ENCODE measurements around the gene HS3ST2.
"Not testable (repeated sequence)": the region's sequence is repeated elsewhere in the genome, so short reads cannot be mapped to it uniquely, and the experiment has no call there.

The HS3ST2 gene

GRCh38 chr16:22814711-22815105 is 746 bp downstream of the HS3ST2 start:
- DNase-seq = no peak

DNA sequence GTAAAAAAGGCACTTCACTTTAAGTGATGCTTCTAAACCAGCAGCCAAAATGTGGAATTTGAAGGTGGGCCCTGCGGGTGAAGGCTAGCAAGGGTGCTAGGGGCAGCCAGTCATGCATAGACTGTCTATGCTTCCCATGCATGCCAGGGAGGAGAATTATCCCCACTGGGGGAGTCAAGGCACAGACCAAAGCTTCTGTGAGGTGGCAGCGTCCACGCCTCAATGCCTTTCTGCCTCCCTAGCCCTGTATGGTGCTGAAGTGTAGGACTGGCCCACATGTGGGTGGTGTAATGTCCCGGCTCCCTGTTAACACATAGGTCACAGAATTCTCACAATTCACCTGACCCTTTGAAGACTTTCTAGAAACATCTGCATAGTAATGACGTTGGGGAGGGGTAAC is 1.9 kb downstream of the HS3ST2 start:
- no peak for DNase-seq

GRCh38 chr16:22816475-22816874 is 2.5 kb downstream of the HS3ST2 start:
- DNase-seq = no peak

DNA sequence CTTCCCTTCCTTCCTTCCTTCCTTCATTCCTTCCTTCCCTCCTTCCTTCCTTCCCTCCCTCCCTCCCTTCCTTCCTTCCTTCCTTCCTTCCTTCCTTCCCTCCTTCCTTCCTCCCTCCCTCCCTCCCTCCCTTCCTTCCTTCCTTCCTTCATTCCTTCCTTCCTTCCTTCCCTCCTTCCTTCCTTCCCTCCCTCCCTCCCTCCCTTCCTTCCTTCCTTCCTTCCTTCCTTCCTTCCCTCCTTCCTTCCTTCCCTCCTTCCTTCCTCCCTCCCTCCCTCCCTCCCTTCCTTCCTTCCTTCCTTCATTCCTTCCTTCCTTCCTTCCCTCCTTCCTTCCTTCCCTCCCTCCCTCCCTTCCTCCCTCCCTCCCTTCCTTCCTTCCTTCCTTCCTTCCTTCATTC is 4.8 kb downstream of the HS3ST2 start:
- DNase-seq = not testable (repeated sequence)

DNA sequence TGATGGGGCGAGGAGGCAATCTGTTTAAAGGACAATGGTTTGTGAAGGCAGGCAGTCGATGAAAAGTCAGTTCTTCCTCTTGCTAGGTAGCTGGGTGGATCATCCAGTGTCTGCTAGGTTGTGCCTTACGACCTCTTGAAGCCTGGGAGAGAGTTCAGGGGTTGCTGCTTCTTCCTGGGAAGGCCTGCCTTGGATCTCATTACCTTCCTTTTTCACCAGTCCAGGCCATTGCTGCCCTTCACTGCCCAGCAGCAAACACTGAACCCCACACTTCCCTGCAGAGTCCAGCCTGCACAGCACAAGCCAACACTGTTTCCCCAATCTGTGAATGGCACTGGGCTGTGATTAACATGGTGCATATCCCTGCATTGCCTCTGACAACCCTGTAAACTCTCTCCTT is 24.7 kb downstream of the HS3ST2 start:
- DNase-seq = no peak

GRCh38 chr16:22842031-22842430 is 28.1 kb downstream of the HS3ST2 start:
- DNase-seq = not testable (repeated sequence)

DNA sequence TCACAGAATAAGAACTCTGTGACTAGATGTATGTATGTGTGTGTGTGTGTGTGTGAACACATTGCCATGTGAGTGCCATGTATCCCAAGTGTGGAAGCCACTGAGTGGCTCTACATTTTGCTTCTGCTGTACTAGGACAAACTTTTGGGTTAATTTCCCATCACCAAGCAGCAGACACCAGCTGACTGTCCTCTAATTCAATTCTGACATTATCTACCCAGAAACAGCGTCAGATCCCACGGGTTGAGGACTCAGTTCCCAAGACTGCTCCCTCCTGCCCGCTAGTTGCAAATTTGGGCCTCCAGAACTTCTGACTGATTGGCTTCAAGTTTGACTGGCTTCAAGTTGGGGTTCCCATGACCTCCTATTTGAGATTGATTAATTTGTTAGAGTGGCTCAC is 29.2 kb downstream of the HS3ST2 start:
- no peak for DNase-seq

DNA sequence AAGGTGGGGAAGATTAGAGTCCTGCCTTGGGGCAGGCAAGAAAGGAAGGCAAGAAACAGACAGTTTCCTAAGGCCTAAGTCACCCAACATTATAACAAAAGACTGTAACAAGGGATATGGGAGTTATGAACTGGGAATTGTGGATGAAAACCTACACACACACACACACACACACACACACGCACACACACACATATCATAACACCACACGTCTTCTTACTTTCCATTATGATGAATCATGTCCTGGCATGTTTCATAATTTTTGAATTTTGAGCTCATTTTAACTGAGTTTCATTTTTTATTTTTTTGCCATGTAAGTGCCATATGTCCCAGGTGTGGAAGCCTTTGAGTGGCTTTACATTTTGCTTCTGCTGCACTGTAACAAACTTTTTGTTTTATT is 29.9 kb downstream of the HS3ST2 start:
- no peak for DNase-seq

GRCh38 chr16:22844416-22844815 is 30.5 kb downstream of the HS3ST2 start:
- DNase-seq = no peak

DNA sequence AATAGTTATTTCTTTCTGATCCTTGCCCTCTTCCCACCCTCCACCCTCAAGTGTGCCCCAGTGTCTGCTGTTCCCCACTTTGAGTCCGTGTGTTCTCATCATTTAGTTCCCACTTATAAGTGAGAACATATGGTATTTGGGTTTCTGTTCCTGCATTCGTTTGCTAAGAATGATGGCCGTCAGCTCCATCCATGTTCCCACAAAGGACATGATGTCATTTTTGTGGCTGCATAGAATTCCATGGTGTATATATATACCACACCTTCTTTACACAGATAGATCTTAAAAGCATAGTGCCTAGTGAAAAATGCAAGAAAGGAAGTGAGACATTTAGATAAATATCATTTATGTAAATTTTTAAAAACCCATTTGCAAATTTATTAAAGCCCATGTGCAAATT is 33.1 kb downstream of the HS3ST2 start:
- DNase-seq = no peak

GRCh38 chr16:22847690-22848089 is 33.7 kb downstream of the HS3ST2 start:
- no peak for DNase-seq

- no peak for DNase-seq
Observed at GRCh38 chr16:22848451-22848850, 34.5 kb downstream of the HS3ST2 start.

- DNase-seq = no peak
Observed at GRCh38 chr16:22849517-22849916, 35.6 kb downstream of the HS3ST2 start.

- DNase-seq = no peak
Observed at GRCh38 chr16:22855231-22855630, 41.3 kb downstream of the HS3ST2 start.

DNA sequence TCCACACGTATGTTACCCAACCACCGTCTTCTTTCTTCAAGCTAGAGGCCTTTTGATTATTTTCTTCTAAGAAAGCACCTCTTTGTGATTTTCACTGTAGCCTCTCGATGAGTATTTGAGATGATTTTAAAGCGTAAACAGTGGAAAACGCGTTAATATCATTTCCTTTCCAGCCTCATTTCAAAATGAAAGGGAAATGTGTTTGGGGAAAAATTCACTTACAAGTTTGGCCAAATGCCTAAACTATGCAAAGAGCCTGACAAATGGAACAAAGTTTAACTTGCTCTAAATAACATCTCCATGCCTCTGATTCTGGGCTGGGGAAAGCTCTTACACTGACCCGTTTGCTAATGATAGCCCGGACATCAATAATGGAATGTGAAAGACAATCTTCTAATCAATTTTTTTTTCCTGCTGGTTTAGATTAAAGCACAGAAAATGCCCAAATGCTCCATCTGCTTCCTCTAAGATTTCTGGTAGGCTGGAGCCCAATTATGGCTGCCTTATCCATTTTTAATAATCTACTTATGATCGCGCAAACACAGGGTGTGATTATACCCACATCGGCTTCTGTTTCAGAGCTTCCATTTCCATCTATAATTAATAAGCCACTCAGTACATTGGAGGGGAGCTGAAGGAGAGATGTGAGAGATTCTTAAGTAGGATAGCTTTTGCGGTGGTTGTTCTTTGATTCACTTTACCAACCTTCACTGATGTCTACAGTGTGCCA is 43.5 kb downstream of the HS3ST2 start:
- no peak for DNase-seq

- DNase-seq = no peak
Observed at GRCh38 chr16:22859925-22860324, 46.0 kb downstream of the HS3ST2 start.

DNA sequence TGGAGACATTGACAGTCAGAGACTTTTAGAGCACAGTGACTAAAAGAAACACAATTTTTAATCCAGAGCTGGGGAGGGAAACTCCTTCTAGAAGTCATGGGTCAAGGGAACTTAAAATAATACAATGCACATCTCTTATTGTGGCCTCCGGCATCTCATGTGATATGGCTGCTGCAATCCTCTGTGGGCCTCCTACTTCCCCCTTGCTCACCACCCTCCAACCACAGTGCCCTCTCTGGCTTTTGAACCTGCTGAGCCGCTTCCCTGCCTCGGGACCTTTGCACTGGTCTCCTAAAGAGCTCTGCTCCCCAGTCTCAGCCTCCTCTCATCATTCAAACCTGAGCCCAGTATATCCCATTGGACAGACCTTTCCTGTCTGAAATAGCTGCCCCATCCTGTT is 47.6 kb downstream of the HS3ST2 start:
- no peak for DNase-seq

DNA sequence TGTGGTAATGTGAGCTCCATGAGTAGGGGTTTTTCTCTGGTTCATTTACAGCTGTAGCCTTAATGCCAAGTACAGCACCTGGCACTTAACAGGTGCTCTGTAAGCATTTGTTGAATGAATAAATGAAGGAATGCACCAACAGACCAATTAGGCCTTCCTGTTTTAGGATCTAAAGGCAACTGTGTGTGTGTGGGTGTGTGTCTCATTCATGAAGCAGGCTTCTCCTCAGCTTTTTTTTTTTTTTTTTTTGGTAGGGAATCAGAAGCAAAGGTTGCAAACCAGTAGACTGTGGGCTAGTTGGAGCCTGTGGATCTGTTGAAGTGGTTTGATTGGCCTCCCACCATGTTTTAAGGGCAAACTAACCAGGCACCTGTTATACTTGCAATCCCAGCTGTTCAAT is 48.1 kb downstream of the HS3ST2 start:
- no peak for DNase-seq

DNA sequence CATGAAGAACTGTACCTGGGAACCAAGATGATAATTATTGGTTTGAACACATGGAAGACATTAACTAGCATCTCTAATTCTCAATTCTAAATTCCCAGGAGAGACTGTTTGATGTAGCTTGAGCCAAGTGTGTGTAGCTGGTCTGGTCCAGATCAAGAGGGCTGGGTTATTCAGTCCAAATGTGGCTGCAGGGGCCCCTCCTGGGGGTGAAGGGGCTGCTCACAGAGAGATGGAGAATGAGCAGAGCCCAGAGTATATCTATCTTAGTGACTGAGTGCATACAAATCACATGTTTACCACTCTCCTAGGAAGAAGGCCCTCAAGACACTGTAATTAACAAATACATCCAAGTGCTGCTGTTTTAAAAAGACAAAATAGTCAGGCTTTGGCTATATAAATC is 50.4 kb downstream of the HS3ST2 start:
- no peak for DNase-seq

DNA sequence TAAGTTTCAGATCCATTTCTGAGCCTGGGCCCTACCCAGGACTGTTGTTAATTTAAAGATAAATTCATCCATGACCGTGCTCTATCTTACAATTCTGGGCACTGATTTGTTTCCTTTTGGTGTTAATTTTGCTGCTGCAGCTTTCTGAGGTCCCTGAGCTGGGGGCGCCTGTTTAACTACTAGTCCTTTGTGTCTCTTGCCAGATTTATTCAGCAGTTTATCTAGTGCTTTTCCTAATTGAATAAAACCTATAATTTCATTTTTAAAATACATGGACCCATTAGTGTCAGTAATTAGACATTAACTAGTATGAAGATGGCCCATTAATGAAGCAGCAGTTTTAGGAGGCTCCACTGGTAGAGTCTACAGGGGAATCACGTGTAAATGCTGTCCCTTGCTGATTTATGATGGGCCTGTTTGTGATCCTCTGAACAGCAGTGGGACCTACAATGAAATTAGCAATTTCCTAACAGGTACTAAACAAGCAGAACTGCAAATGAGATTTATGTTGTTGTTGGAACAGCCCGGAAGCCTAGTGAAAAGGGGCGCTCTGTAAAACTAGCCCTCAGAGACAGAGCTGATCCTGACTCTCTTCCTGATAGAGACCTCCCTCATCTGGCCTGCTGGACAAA is 54.7 kb downstream of the HS3ST2 start:
- DNase-seq = no peak

DNA sequence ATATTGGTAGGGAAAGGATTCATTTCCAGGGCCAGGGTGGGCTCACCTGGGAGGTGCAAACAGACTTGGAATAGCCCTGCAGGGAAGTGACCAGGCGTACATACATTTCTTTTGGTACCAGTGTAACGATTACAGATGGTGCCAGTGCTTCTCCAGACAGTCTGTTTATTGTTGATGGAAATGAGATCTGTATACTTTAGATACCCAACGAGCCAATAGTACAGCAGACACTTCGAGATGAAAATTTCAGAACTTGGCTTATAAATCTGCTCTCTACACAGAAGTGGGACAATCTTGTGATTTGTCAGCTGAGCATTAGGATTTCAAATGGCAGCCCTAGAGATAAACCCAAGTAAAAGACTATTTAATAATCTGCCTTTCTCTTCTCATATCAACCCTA is 57.9 kb downstream of the HS3ST2 start:
- no peak for DNase-seq

GRCh38 chr16:22874394-22874793 is 60.4 kb downstream of the HS3ST2 start:
- DNase-seq = no peak

DNA sequence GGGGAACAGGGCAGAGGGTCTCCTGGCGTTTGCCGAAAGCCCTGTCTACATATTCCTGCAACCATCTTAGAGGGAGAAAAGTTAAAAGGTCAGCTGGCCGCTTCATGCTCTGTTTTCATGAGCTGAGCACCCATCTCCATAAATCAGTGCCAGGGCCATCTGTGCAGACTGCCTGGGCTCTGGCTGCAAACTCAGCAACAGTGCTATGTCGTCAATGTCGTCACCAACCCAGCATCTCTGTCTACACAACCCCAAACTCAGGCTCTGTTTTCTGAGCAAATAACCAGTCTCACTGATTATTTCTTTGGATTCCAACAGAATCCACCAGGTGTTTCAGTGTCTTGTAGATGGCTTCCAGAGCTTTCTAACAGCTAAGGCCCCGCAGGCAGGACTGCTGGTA is 65.0 kb downstream of the HS3ST2 start:
- no peak for DNase-seq

- no peak for DNase-seq
Observed at GRCh38 chr16:22879466-22879865, 65.5 kb downstream of the HS3ST2 start.

GRCh38 chr16:22882981-22883380 is 69.0 kb downstream of the HS3ST2 start:
- no peak for DNase-seq

Measured in NCI-H526 (cell line).